ENCODE data around the gene CTSW. TPM values are rescaled to one million over a fixed set of nuclear protein-coding genes. Genes with fewer than 3 reads are reported as not detected.

CTSW gene
- polyA plus RNA-seq, 1 donor from 2014 or later = not detected

- no peak overlapping the region for H2AFZ ChIP-seq (ENCODE audit: low read depth, low read length)
- no peak for TF ChIP-seq REST (IDR thresholded peaks at IDR 0.05; ENCODE audit: borderline replicate concordance)
- TF ChIP-seq CTCF (IDR thresholded peaks at IDR 0.05; ENCODE audit: poor library complexity, severe bottlenecking) = no peak
- no peak for TF ChIP-seq EZH2 (IDR thresholded peaks at IDR 0.05; ENCODE audit: borderline replicate concordance, insufficient read depth, low read length, poor library complexity, severe bottlenecking)
- TF ChIP-seq MXI1 (conservative IDR thresholded peaks at IDR 0.05; ENCODE audit: poor library complexity, severe bottlenecking) = no peak
- TF ChIP-seq POLR2AphosphoS5 (IDR thresholded peaks at IDR 0.05) = no peak
- no peak for TF ChIP-seq SMC3 (conservative IDR thresholded peaks at IDR 0.05; ENCODE audit: poor library complexity)
- TF ChIP-seq TAF1 (IDR thresholded peaks at IDR 0.05; ENCODE audit: low read depth) = no peak
- no peak for TF ChIP-seq RAD21 (conservative IDR thresholded peaks at IDR 0.05)
- TF ChIP-seq EP300 (conservative IDR thresholded peaks at IDR 0.05; ENCODE audit: poor library complexity, severe bottlenecking) = no peak
- no peak overlapping the region for H3K4me2 ChIP-seq (ENCODE audit: low read length)
- no peak overlapping the region for H3K27ac ChIP-seq (ENCODE audit: low read length)
- no peaks in the 10 kb centered on the region for H4K20me1 ChIP-seq (ENCODE audit: insufficient read depth)
- H3K9me2 ChIP-seq (ENCODE audit: insufficient read depth, low read length) = no peaks in the 10 kb centered on the region
- no peaks in the 10 kb centered on the region for H3F3A ChIP-seq (ENCODE audit: insufficient read depth, low read length, poor library complexity, severe bottlenecking)
- no peaks in the 10 kb centered on the region for H3K36me3 ChIP-seq (ENCODE audit: insufficient read depth, low read length)
- H3K27me3 ChIP-seq (ENCODE audit: insufficient read depth, low read depth, low read length) = no peaks in the 10 kb centered on the region
- H3K9ac ChIP-seq (ENCODE audit: low read length) = no peak overlapping the region
- no peak overlapping the region for H3K4me3 ChIP-seq (ENCODE audit: low read length)
- H3K9me3 ChIP-seq (ENCODE audit: low read length) = no peaks in the 10 kb centered on the region
- H3K79me2 ChIP-seq (replicated peaks; ENCODE audit: insufficient read depth, low read length) = peaks cover 15% of the 10 kb centered on the region
Measured at GRCh38 chr11:65863889-65864705, 15.5 kb upstream of the CTSW start.

GRCh38 chr11:65864706-65865471, 14.7 kb upstream of the CTSW start:
- peaks cover 15% of the 10 kb centered on the region for H3K79me2 ChIP-seq (replicated peaks; ENCODE audit: insufficient read depth, low read length)

More at GRCh38 chr11:65864706-65865471, 14.7 kb upstream of the CTSW start:
- Histone ChIP-seq H3K4me2 (ENCODE audit: low read length) (no peak overlapping the region), H3K27me3 (ENCODE audit: insufficient read depth, low read depth, low read length) (no peaks in the 10 kb centered on the region), H3K9me3 (ENCODE audit: low read length) (no peaks in the 10 kb centered on the region), H4K20me1 (ENCODE audit: insufficient read depth) (no peaks in the 10 kb centered on the region), H3F3A (ENCODE audit: insufficient read depth, low read length, poor library complexity, severe bottlenecking) (no peaks in the 10 kb centered on the region), H3K9ac (ENCODE audit: low read length) (no peak overlapping the region), H3K9me2 (ENCODE audit: insufficient read depth, low read length) (no peaks in the 10 kb centered on the region), H3K27ac (ENCODE audit: low read length) (no peak overlapping the region), H3K4me3 (ENCODE audit: low read length) (no peak overlapping the region), H3K36me3 (ENCODE audit: insufficient read depth, low read length) (no peaks in the 10 kb centered on the region), H2AFZ (ENCODE audit: low read depth, low read length) (no peak overlapping the region)
- TF ChIP-seq TAF1 (IDR thresholded peaks at IDR 0.05; ENCODE audit: low read depth) (no peak), EP300 (conservative IDR thresholded peaks at IDR 0.05; ENCODE audit: poor library complexity, severe bottlenecking) (no peak), CTCF (IDR thresholded peaks at IDR 0.05; ENCODE audit: poor library complexity, severe bottlenecking) (no peak), EZH2 (IDR thresholded peaks at IDR 0.05; ENCODE audit: borderline replicate concordance, insufficient read depth, low read length, poor library complexity, severe bottlenecking) (no peak), MXI1 (conservative IDR thresholded peaks at IDR 0.05; ENCODE audit: poor library complexity, severe bottlenecking) (no peak), REST (IDR thresholded peaks at IDR 0.05; ENCODE audit: borderline replicate concordance) (no peak), RAD21 (conservative IDR thresholded peaks at IDR 0.05) (no peak), SMC3 (conservative IDR thresholded peaks at IDR 0.05; ENCODE audit: poor library complexity) (no peak), POLR2AphosphoS5 (IDR thresholded peaks at IDR 0.05) (no peak)

Data from neural cell (in vitro differentiated cells).